ENCODE measurements around the gene GMCL2. TPM values are rescaled to one million over a fixed set of nuclear protein-coding genes. Genes with fewer than 3 reads are reported as not detected.

GMCL2 gene
- polyA plus RNA-seq, 1 donor (not counting 4 experiments of a cell fraction or from before 2014, with no cell fraction given), result not detected

DNA sequence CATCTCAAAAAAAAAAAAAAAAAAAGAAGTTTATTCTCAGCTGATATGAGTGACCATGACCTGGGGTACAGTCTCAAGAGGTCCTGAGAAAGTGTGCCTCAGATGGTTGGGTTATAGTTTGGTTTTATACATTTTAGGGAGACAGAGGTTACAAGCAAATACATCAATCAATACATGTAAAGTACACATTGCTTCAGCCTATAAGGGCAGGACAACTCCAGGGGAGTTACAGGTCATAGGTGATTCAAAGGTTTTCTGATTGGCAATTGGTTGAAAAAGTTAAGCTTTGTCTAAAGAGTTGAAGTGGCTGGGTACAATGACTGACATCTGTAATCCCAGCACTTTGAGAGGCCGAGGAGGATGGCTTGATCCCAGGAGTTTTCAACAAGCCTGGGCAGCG, 2.3 kb upstream of the GMCL2 start:
- no peak for FAIRE-seq
- dilution Hi-C loops (cut with MboI; ENCODE audit: extremely low pct_ligation_motif_present, low sequenced_read_pairs), result no loop called here

DNA sequence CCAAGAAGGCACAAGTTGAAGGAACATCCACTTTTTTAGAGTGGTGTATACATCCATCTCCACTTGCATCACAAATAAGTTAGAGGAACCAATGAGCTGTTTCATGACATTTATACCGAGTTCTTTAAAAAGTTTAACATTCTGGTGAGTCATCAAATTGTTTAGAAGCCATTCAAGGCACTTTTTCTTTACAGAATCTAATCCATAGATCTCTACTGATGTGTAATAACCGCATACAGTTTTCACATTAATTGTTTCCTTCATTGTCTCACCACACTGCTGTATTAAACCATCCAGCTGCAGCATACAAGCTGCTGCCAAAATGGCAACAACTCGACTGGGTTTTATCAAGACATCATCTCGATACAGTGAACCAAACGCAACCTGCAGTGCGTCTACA, 744 bp downstream of the GMCL2 start:
- no peak overlapping the region for H3K9ac ChIP-seq (ENCODE audit: control insufficient read depth, extremely low read depth, insufficient read depth, low read length)
- H2AFZ ChIP-seq (ENCODE audit: control insufficient read depth, low read length), result no peak overlapping the region
- H3K27me3 ChIP-seq (ENCODE audit: control insufficient read depth, extremely low read depth, insufficient read depth, low read length), result no peaks in the 10 kb centered on the region
- no peaks in the 10 kb centered on the region for H3K4me1 ChIP-seq (ENCODE audit: control insufficient read depth, extremely low read depth, insufficient read depth, low read length)
- TF ChIP-seq CTCF (optimal IDR thresholded peaks at IDR 0.05 in 1 of 3, IDR thresholded peaks at IDR 0.05 in 1 of 3, conservative IDR thresholded peaks at IDR 0.05 in 1 of 3; ENCODE audit: extremely low read depth in 1 of 3, insufficient read depth in 2 of 3, low read length in 3 of 3), result no peak
- TF ChIP-seq EZH2 (IDR thresholded peaks at IDR 0.05; ENCODE audit: low read length), result no peak
- no peaks in the 10 kb centered on the region for H4K20me1 ChIP-seq (ENCODE audit: control insufficient read depth, extremely low read depth, insufficient read depth, low read length)
- H3K4me2 ChIP-seq (ENCODE audit: control insufficient read depth, extremely low read depth, insufficient read depth, low read depth, low read length), result no peak overlapping the region
- no peaks in the 10 kb centered on the region for H3K9me1 ChIP-seq (ENCODE audit: control insufficient read depth, extremely low read depth, insufficient read depth, low read length)
- FAIRE-seq (no peak), DNase-seq (ENCODE audit: low read depth, low spot score) (no peak)
- dilution Hi-C loops (cut with MboI; ENCODE audit: extremely low pct_ligation_motif_present, low sequenced_read_pairs), result no loop called here
- H3K9me3 ChIP-seq (ENCODE audit: control insufficient read depth, low read depth, low read length), result no peaks in the 10 kb centered on the region
- no peaks in the 10 kb centered on the region for H3K36me3 ChIP-seq (ENCODE audit: control insufficient read depth in 2 of 2, extremely low read depth in 1 of 2, insufficient read depth in 2 of 2, low read length in 2 of 2)
- H3K79me2 ChIP-seq (ENCODE audit: control insufficient read depth, insufficient read depth, low read length), result no peaks in the 10 kb centered on the region
- no peak overlapping the region for H3K4me3 ChIP-seq (ENCODE audit: control insufficient read depth in 2 of 3, extremely low read depth in 1 of 3, insufficient read depth in 2 of 3, low read depth in 1 of 3, low read length in 3 of 3)
- H3K27ac ChIP-seq (ENCODE audit: control insufficient read depth, insufficient read depth, low read length), result no peak overlapping the region

More for the DNA sequence above, 2.3 kb upstream of the GMCL2 start:
- Histone ChIP-seq H2AFZ (ENCODE audit: control insufficient read depth, low read length) (no peak overlapping the region), H3K4me1 (ENCODE audit: control insufficient read depth, extremely low read depth, insufficient read depth, low read length) (no peaks in the 10 kb centered on the region), H3K9me1 (ENCODE audit: control insufficient read depth, extremely low read depth, insufficient read depth, low read length) (no peaks in the 10 kb centered on the region), H3K79me2 (ENCODE audit: control insufficient read depth, insufficient read depth, low read length) (no peaks in the 10 kb centered on the region), H4K20me1 (ENCODE audit: control insufficient read depth, extremely low read depth, insufficient read depth, low read length) (no peaks in the 10 kb centered on the region), H3K27ac (ENCODE audit: control insufficient read depth, insufficient read depth, low read length) (no peak overlapping the region), H3K4me3 (ENCODE audit: control insufficient read depth in 2 of 3, extremely low read depth in 1 of 3, insufficient read depth in 2 of 3, low read depth in 1 of 3, low read length in 3 of 3) (no peak overlapping the region), H3K4me2 (ENCODE audit: control insufficient read depth, extremely low read depth, insufficient read depth, low read depth, low read length) (no peak overlapping the region), H3K9ac (ENCODE audit: control insufficient read depth, extremely low read depth, insufficient read depth, low read length) (no peak overlapping the region), H3K36me3 (ENCODE audit: control insufficient read depth in 2 of 2, extremely low read depth in 1 of 2, insufficient read depth in 2 of 2, low read length in 2 of 2) (no peaks in the 10 kb centered on the region), H3K27me3 (ENCODE audit: control insufficient read depth, extremely low read depth, insufficient read depth, low read length) (peaks cover 8% of the 10 kb centered on the region), H3K9me3 (ENCODE audit: control insufficient read depth, low read depth, low read length) (no peaks in the 10 kb centered on the region)
- no peak for DNase-seq (ENCODE audit: low read depth, low spot score)
- TF ChIP-seq CTCF (optimal IDR thresholded peaks at IDR 0.05 in 1 of 3, IDR thresholded peaks at IDR 0.05 in 1 of 3, conservative IDR thresholded peaks at IDR 0.05 in 1 of 3; ENCODE audit: extremely low read depth in 1 of 3, insufficient read depth in 2 of 3, low read length in 3 of 3) (no peak), EZH2 (IDR thresholded peaks at IDR 0.05; ENCODE audit: low read length) (no peak)
